Right lobe of liver (tissue), 6 donors: ENCODE data around the gene DRAXIN. TPM values are rescaled to one million over a fixed set of nuclear protein-coding genes. Genes with fewer than 3 reads are reported as not detected.

Experiments used
- ATAC-seq, 4 donors: fragments of 200-7000 bp; cut with Tn5 transposase; one replicate each; pipeline ENCODE4 v1.9.1; 2020; ENCODE audit warnings: mild to moderate bottlenecking in 4 of 4, moderate library complexity in 4 of 4
- DNase-seq, 3 donors: peaks; one replicate each; pipeline ENCODE4 v3.0.0-alpha.2; 2020
- H3K27ac ChIP-seq, 3 donors: fragments of 200-600 bp; one replicate each; pipeline ENCODE4 v1.8.0; 2022
- H3K27me3 ChIP-seq, 2 donors: fragments of 200-600 bp; one replicate each; pipeline ENCODE4 v1.8.0; 2022
- H3K36me3 ChIP-seq, 4 donors: fragments of 200-600 bp; sonication (generic) in 1 of 4; one replicate each; pipeline versions ENCODE4 v1.5.1 to v1.8.0; 2017 to 2022; ENCODE audit warnings: control low read depth in 1 of 4
- H3K4me1 ChIP-seq, 4 donors: fragments of 200-600 bp; sonication (generic) in 1 of 4; one replicate each; pipeline versions ENCODE4 v1.5.1 to v1.8.0; 2017 to 2022; ENCODE audit warnings: control low read depth in 1 of 4
- H3K4me3 ChIP-seq, 3 donors: fragments of 200-600 bp; one replicate each; pipeline ENCODE4 v1.8.0; 2022
- H3K9me3 ChIP-seq, 4 donors: fragments of 200-600 bp; sonication (generic) in 1 of 4; one replicate each; pipeline versions ENCODE4 v1.5.1 to v1.8.0; 2017 to 2022; ENCODE audit warnings: control low read depth in 1 of 4
- POLR2A ChIP-seq: fragments of 450-650 bp; IDR thresholded peaks from one replicate; pipeline ENCODE4 v1.6.1; 2017; ENCODE audit warnings: antibody characterized with exemption, mild to moderate bottlenecking
- WGBS: methylation state at CpG from one replicate; pipeline ENCODE4 v1.1.6; 2018; ENCODE audit warnings: low coverage, low lambda C conversion rate; ENCODE audit not compliant: insufficient coverage; ENCODE audit errors: missing lambda C conversion rate; 5-methylcytosine and 5-hydroxymethylcytosine counted together
- intact Hi-C, 2 donors: fragments of 100-400 bp; cut with DNase I; formaldehyde crosslinking; loops; one replicate each; pipeline versions ENCODE4 v1.11.2 to v1.14.1; 2022
- total RNA-seq, 6 experiments: library from RNA; depleted of rRNA in 2 of 6; stranded (reverse); fragments of >200 nt in 2 of 6; fragmentation: NEBNext Ultra II Directional in 3 of 6; extraction: Animal tissue kit (Norgen Biotek cat#: 25700) in 3 of 6; gene quantifications; one replicate each; pipeline versions ENCODE4 v1.1.0 to v1.2.4, GENCODE V29; 2016 to 2023
- TF ChIP-seq, protein P1 (sequence below), 4 donors: fragments of 200-600 bp in 3 of 4; fragments of 450-650 bp in 1 of 4; IDR thresholded peaks; one replicate each; pipeline versions ENCODE4 v1.5.1 to v1.8.0; 2016 to 2022; ENCODE audit warnings: antibody characterized with exemption in 4 of 4, mild to moderate bottlenecking in 2 of 4
- donor health status: DM: no; HTN: yes; CAD: no.
- donor health status: DM: no; HTN: no; CAD: no.
- donor health status: DM: no; HTN: no; CAD: no.
- donor health status: DM: no; HTN: yes; CAD: no.
- donor health status: DM: no; HTN: yes; CAD: no.

DRAXIN gene
- total RNA-seq, 6 experiments from 2014 or later = not detected

DNA sequence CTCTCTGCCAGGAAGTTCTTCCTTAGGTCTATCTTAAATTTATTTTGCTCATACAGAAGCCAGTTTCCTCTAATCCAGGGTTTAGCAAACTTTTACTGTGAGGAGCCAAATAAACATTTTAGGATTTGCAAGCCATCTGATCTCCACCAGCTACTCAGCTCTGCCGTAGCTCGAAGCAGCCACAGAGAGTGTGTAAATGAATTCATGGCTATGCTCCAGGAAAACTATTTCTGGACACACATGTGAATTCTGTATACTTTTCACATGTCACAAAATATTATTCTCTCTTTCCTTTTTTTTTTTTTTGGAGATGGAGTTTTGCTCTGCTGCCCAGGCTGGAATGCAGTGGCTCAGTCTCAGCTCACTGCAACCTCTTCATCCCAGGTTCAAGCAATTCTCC, 31.0 kb downstream of the DRAXIN start:
- 39% methylated on average over 2 of the region's 2 CpGs for whole genome bisulfite sequencing
- DNase-seq = no peak
- no peaks in the 10 kb centered on the region for H3K9me3 ChIP-seq
- H3K4me1 ChIP-seq = peaks cover 0 to 4% (median 0%) of the 10 kb centered on the region in 4 donors
- H3K36me3 ChIP-seq = no peaks in the 10 kb centered on the region
- no peaks in the 10 kb centered on the region for H3K27me3 ChIP-seq
- TF ChIP-seq, protein P1, sequence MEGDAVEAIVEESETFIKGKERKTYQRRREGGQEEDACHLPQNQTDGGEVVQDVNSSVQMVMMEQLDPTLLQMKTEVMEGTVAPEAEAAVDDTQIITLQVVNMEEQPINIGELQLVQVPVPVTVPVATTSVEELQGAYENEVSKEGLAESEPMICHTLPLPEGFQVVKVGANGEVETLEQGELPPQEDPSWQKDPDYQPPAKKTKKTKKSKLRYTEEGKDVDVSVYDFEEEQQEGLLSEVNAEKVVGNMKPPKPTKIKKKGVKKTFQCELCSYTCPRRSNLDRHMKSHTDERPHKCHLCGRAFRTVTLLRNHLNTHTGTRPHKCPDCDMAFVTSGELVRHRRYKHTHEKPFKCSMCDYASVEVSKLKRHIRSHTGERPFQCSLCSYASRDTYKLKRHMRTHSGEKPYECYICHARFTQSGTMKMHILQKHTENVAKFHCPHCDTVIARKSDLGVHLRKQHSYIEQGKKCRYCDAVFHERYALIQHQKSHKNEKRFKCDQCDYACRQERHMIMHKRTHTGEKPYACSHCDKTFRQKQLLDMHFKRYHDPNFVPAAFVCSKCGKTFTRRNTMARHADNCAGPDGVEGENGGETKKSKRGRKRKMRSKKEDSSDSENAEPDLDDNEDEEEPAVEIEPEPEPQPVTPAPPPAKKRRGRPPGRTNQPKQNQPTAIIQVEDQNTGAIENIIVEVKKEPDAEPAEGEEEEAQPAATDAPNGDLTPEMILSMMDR (IDR thresholded peaks at IDR 0.05) = no peak
- no peak for TF ChIP-seq POLR2A
- no peak overlapping the region for H3K27ac ChIP-seq
- no peak for ATAC-seq
- intact Hi-C loops = loop anchor here in 1 of 2 donors (5.0 kb wide), 1 partner anchor 70 kb away; the partner anchor contains the start of genes FBXO2 and FBXO44
- no peak overlapping the region for H3K4me3 ChIP-seq

DNA sequence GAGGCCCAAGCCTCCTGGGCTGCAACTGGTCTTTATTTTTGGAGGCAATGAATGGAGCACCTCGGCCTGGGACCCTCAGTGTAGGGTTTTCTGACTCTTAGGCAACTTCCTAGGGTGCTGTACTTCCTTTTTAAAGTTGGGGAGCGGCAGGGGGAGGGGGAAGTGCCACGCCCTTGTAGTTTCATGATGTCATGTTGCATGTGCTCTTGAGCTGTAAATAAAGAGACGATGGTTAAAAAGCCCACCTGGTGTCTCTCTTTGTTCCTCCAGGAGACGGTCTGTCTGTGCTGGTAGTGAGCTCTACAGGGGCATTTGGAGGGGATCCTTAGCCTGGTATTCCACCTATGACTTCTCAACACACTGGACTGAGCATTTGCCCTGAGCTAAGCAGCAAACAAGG, 34.1 kb downstream of the DRAXIN start:
- H3K4me1 ChIP-seq = peaks cover 0 to 5% (median 0%) of the 10 kb centered on the region in 4 donors
- no peaks in the 10 kb centered on the region for H3K9me3 ChIP-seq
- TF ChIP-seq POLR2A = no peak
- TF ChIP-seq, protein P1 (IDR thresholded peaks at IDR 0.05) = no peak
- DNase-seq (no peak), ATAC-seq (peak in 1 of 4 donors; percentile 20)
- H3K27me3 ChIP-seq = no peaks in the 10 kb centered on the region
- intact Hi-C loops = no loop called here
- H3K4me3 ChIP-seq = no peak overlapping the region
- WGBS = 80% methylated on average over 5 of the region's 5 CpGs
- H3K36me3 ChIP-seq = no peaks in the 10 kb centered on the region
- H3K27ac ChIP-seq = no peak overlapping the region

DNA sequence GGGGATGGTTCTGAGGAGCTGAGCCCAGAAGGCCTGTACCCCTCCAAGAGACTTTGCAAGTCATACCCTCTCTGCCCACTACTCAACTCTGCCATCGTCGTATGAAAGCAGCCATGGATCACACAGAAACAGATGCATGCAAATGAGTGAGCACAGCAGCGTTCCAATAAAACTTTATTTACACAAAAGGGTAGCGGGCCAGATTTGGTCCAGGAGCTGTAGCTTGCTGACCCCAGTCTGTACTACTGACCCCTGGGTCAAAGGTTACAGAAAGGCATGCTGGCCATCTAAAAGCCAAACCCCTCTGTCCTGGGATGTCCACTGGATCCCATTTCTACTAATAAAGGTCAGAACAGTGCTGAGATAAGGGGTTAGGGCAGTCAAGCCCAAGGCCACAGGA, 35.6 kb downstream of the DRAXIN start:
- no peaks in the 10 kb centered on the region for H3K9me3 ChIP-seq
- DNase-seq (no peak), ATAC-seq (no peak)
- H3K4me1 ChIP-seq = peaks cover 0 to 5% (median 0%) of the 10 kb centered on the region in 4 donors
- no peaks in the 10 kb centered on the region for H3K36me3 ChIP-seq
- 50% methylated on average over 1 of the region's 4 CpGs for WGBS
- no peaks in the 10 kb centered on the region for H3K27me3 ChIP-seq
- intact Hi-C loops = no loop called here
- no peak overlapping the region for H3K4me3 ChIP-seq
- TF ChIP-seq POLR2A = no peak
- TF ChIP-seq, protein P1 (IDR thresholded peaks at IDR 0.05) = no peak
- H3K27ac ChIP-seq = no peak overlapping the region

DNA sequence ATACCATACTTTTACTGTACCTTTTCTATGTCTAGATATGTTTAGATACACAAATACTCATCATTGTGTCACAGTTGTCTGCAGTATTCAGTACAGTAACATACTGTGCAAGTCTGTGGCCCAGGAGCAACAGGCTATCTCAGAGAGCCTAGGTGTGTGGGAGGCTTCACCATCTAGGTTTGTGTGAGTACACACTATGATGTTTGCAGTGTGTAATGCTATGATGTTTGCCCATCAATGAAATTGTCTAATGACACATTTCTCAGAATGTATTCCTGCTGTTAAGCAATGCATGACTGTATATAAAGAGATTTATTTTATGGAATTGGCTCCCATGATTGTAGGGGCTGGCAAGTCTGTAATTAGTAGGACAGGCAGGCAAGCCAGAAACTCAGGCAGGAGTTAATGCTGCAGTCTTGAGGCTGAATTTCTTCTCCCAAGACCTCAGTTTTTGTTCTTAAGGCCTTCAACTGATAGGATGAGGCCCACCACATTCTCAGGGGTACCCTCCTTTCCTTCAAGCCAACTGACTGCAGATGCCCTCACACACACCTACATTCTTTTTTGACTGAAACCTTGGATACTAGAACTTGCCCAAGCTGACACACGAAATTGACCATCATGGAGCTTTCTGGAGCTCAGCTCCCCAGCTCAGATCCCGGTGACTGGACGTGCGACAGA, 36.8 kb downstream of the DRAXIN start:
- Histone ChIP-seq H3K4me1 (peaks cover 0 to 5% (median 0%) of the 10 kb centered on the region in 4 donors), H3K4me3 (no peak overlapping the region), H3K27ac (no peak overlapping the region), H3K27me3 (no peaks in the 10 kb centered on the region), H3K36me3 (no peaks in the 10 kb centered on the region), H3K9me3 (no peaks in the 10 kb centered on the region)
- TF ChIP-seq POLR2A = no peak
- TF ChIP-seq, protein P1 (IDR thresholded peaks at IDR 0.05) = no peak
- no peak for DNase-seq
- intact Hi-C loops = no loop called here
- 92% methylated on average over 2 of the region's 4 CpGs for WGBS
- no peak for ATAC-seq
